Prostate gland (tissue), 2 donors: Measurements from ENCODE around the gene RAB1B.

Source experiments
- POLR2A ChIP-seq: fragments of 450-650 bp; IDR thresholded peaks from one replicate; pipeline ENCODE4 v1.6.1; 2016; ENCODE audit warnings: antibody characterized with exemption, mild to moderate bottlenecking
- TF ChIP-seq, protein P1 (sequence below), 4 experiments: fragments of 200-600 bp in 2 of 4; fragments of 450-650 bp in 2 of 4; sonication (generic) in 2 of 4; IDR thresholded peaks; 1 replicate in 3 of 4; 2 replicates in 1 of 4; pipeline ENCODE4 v1.5.1; 2016 to 2019; ENCODE audit warnings: antibody characterized with exemption in 4 of 4, mild to moderate bottlenecking in 2 of 4, moderate library complexity in 2 of 4

DNA sequence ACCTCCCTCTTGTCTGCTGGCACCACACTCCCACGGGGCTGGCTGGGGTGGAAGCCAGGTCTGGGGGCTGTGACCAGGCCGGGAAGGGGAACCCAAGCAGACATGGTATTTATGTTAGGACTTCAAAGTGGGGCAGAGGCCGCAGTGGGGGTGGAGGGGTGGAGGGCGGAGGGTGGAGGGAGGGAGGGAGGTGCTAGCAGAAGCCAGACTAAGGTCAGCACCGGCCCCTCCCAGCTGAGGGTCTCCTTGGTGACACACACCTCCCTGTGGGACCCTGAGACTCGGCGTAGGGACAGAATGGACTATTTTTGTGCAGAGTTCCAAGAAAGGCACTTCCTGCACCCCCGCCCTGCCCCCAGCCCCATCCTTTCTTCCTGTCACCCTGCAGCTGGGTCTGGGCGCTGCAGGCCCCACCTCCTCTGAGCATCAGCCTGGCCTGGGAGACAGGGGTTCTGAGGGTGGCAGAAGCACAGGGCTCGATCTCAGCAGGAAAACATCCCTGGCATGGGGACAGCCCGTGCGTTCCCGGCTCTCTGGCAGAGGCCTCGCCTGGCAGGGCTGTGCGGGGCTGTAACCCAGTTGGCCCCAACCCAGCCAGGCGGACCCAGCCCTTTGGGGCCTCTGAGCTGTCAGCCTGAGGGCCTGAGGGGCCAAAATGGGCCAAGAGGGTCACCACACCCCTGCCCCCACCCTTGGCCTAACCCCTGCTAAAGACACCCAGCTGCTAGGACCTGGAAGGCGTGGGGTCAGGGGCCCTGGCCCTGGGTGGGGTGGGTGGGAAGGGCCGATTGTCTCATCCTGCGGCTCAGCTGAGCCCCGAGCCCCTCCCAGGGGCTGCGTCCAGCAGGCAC is 58.0 kb downstream of the RAB1B start:
- TF ChIP-seq, protein P1, sequence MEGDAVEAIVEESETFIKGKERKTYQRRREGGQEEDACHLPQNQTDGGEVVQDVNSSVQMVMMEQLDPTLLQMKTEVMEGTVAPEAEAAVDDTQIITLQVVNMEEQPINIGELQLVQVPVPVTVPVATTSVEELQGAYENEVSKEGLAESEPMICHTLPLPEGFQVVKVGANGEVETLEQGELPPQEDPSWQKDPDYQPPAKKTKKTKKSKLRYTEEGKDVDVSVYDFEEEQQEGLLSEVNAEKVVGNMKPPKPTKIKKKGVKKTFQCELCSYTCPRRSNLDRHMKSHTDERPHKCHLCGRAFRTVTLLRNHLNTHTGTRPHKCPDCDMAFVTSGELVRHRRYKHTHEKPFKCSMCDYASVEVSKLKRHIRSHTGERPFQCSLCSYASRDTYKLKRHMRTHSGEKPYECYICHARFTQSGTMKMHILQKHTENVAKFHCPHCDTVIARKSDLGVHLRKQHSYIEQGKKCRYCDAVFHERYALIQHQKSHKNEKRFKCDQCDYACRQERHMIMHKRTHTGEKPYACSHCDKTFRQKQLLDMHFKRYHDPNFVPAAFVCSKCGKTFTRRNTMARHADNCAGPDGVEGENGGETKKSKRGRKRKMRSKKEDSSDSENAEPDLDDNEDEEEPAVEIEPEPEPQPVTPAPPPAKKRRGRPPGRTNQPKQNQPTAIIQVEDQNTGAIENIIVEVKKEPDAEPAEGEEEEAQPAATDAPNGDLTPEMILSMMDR (IDR thresholded peaks at IDR 0.05): no peak
- TF ChIP-seq POLR2A: no peak
